Measurements from ENCODE around the gene PAXX. TPM values are rescaled to one million over a fixed set of nuclear protein-coding genes. Genes with fewer than 3 reads are reported as not detected.
"Not testable (repeated sequence)": the region's sequence is repeated elsewhere in the genome, so short reads cannot be mapped to it uniquely, and the experiment has no call there.

The PAXX gene
- total RNA-seq, 2 experiments from 2014 or later = 75.9 to 76.8 TPM

DNA sequence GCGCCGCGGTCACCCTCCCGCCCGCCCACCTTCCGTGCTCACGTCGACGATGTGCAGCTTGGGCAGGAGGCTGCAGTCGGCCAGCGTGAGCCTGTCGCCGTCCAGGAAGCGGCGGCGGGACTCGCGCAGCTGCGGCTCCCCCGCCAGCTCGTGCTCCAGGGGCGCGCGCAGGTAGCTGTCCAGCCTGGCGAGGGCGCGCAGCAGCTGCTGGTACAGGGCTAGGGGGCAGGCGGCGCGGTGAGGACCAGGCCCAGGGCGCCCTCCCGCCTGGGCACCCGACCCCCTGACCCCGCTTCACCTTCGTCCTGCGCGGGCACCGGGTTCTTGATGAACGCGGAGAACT, 2.6 kb downstream of the PAXX start:
- DNase-seq = no peak
- H3K4me1 Mint-ChIP-seq (ENCODE audit: low read depth) = peaks cover 21% of the 10 kb centered on the region
- H3K27me3 Mint-ChIP-seq (ENCODE audit: low read depth) = peaks cover 13% of the 10 kb centered on the region
- H3K36me3 Mint-ChIP-seq (ENCODE audit: low read depth) = peaks cover 9% of the 10 kb centered on the region
- no peak overlapping the region for H3K4me3 Mint-ChIP-seq
- CTCF ChIA-PET = no interaction called here
- H3K9me3 Mint-ChIP-seq = no peaks in the 10 kb centered on the region
- intact Hi-C loops (cut with micrococcal nuclease) = loop anchor here (5.0 kb wide), 1 partner anchor 93 kb away; no protein-coding TSS in a partner anchor
- H3K27ac Mint-ChIP-seq = no peak overlapping the region

DNA sequence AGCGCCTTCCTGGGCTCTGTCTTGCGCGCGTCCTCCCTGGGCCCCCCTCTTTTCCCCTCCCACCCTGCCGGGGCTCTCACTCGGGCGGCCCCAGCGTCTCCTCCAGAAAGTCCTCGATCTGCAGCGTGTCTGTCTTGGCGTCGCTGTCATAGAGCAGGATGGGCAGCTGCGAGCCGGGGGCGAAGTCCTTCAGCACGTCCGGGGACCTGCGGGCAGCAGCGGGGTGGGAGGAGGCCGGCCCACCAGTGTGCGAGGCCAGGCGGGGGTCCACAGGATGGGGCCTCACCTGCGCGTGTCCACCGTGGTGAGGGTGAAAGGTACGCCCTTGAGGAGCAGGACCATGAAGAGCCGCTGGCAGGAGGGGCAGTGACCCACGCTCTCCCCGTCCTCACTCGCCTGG, 3.1 kb downstream of the PAXX start:
- no peaks in the 10 kb centered on the region for H3K9me3 Mint-ChIP-seq
- CTCF ChIA-PET = interaction anchor here (0.5 to 1.6 kb wide), 4 partner anchors 34 to 294 kb away, joined by 3 to 15 read pairs (median 4); no protein-coding TSS in a partner anchor
- peaks cover 13% of the 10 kb centered on the region for H3K27me3 Mint-ChIP-seq (ENCODE audit: low read depth)
- DNase-seq = no peak
- H3K4me3 Mint-ChIP-seq = no peak overlapping the region
- peaks cover 9% of the 10 kb centered on the region for H3K36me3 Mint-ChIP-seq (ENCODE audit: low read depth)
- H3K27ac Mint-ChIP-seq = no peak overlapping the region
- peaks cover 25% of the 10 kb centered on the region for H3K4me1 Mint-ChIP-seq (ENCODE audit: low read depth)
- intact Hi-C loops (cut with micrococcal nuclease) = no loop called here

DNA sequence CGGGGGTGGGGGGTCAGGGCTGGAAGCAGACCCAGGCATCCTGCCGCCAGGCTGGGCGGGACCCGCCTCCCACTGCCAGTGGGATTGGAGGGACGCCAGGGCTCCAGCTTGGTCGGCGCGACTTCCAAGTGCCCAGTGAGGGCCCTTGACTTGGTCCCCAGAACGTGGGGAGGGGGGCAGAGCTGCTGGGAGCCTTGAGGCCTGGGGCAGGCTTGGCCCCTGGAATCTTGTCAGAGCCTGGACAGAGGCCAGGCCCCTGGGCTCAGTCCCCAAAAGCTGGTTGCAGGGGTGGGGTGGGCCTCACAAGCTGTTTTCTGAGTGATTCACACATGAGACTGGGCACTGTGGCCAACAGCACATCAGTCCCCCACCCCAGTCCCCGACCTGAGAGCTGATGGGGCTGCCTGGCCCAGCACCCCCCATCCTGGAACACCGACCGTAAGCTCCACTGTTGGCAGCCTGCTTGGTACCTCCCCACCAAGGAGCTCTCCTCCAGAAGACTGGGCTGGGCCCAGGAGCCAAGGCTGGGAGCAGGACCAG, 3.6 kb downstream of the PAXX start:
- CTCF ChIA-PET = interaction anchor here (0.5 to 1.6 kb wide), 4 partner anchors 34 to 295 kb away, joined by 3 to 15 read pairs (median 4); no protein-coding TSS in a partner anchor
- Mint-ChIP-seq H3K4me1 (ENCODE audit: low read depth) (peaks cover 25% of the 10 kb centered on the region), H3K36me3 (ENCODE audit: low read depth) (peaks cover 9% of the 10 kb centered on the region), H3K27ac (no peak overlapping the region), H3K27me3 (ENCODE audit: low read depth) (peaks cover 13% of the 10 kb centered on the region), H3K4me3 (no peak overlapping the region), H3K9me3 (no peaks in the 10 kb centered on the region)
- intact Hi-C loops (cut with micrococcal nuclease) = no loop called here
- DNase-seq = no peak

DNA sequence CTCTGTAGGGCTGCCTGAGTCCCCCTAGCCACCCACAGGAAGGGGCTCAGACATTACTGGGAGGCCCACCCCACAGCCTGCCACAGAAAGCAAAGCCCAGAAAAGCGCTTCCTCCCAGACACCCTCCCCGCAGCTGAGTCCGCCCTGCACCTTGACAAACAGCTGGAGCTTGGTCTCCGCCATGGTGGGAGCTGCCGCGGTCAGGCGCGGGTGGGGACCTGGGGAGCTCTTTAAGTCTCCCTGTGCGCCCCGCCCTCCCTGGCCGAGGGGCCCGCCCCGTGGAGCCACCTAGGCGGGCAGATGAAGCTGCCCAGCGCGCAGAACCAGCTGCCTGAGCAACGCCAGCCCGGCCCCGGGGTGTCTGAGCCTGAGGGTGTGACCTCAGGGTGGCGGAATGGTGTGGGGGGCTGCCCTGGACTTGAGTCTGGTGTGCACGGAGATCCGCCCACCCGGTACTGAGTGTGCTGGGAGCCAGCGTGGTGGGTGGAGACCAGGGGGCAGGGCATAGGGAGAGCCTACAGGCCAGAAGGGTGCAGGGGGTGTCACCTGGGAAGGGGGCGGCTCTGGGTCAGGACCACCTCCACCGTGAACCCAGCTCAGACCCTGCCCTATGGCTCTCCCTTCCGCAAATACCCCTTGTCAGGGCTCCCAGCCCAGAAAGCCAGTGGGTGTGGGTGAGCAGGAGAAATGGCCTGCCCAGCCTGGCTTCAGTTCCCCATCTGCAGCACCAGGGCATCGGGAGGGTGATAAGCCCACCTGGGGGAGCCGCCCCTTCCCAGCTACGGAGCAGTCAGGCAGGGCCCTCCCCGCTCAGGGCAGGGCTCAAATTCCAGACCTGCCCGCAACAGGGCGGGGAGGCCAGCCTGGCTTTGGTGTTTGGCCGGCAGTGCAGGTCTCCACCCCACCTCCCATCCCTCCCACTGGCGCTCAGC, 4.4 kb downstream of the PAXX start, which contains the start of gene CLIC3:
Gene CLIC3 (minus strand): TSS at position 208 of the 932 bp plus-strand sequence. CDS start 25 bp downstream, at position 183.
- Mint-ChIP-seq H3K27ac (no peak within 1 kb of the TSS), H3K4me3 (no peak within 1 kb of the TSS), H3K27me3 (ENCODE audit: low read depth) (peaks cover 13% of the 10 kb centered on the region), H3K4me1 (ENCODE audit: low read depth) (peaks cover 21% of the 10 kb centered on the region), H3K36me3 (ENCODE audit: low read depth) (peaks cover 9% of the 10 kb centered on the region), H3K9me3 (no peaks in the 10 kb centered on the region)
- DNase-seq = no peak
- CTCF ChIA-PET = interaction anchor here (0.8 to 1.6 kb wide), 2 partner anchors 33 to 50 kb away, joined by 5 to 15 read pairs; no protein-coding TSS in a partner anchor
- intact Hi-C loops (cut with micrococcal nuclease) = no loop called here

DNA sequence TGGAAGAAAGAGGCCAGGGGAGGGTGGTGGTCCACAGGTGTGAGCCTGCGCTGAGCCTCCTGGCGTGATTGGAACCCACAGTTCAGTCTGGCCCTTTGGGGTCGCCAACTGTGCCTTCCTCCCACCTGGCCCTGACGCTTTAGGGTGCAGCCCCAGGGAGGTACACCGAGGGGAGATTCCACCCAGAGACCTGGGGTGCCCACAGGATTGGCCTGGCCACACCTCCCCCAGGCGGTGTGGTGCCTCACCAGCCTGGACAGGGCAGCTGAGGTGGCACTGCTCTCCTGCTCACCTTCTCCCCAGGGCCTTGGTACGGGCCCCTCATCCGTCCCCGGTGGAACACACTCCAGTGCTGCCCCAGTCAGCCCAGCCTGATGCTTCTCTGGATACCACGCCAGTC, 5.1 kb downstream of the PAXX start:
- no peak for DNase-seq
- Mint-ChIP-seq H3K9me3 (no peaks in the 10 kb centered on the region), H3K4me3 (no peak overlapping the region), H3K4me1 (ENCODE audit: low read depth) (peaks cover 20% of the 10 kb centered on the region), H3K27ac (no peak overlapping the region), H3K27me3 (ENCODE audit: low read depth) (peaks cover 13% of the 10 kb centered on the region), H3K36me3 (ENCODE audit: low read depth) (peaks cover 9% of the 10 kb centered on the region)
- CTCF ChIA-PET = interaction anchor here (1.0 kb wide), 1 partner anchor 8 kb away, joined by 3 read pairs; no protein-coding TSS in a partner anchor
- intact Hi-C loops (cut with micrococcal nuclease) = no loop called here

DNA sequence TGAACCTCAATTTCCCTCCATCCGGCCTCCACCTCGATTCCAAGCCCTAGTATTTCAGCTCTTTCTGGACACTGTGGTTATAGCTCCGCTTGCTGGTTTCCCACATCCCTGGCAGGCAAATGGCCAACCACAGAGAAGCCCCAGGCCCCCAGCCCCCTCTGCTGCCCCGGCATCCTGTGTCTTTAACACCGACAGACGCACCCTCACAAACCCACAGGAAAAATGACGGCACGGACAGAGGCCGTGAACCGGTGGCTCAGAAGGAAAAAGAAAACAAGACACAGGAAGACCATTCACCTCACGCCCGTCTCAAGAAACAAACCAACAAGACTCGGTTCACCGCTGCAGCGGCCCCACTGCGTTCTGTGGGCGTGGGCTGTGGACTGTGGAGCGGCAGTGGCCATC, 5.6 kb downstream of the PAXX start:
- Mint-ChIP-seq H3K36me3 (ENCODE audit: low read depth) (peaks cover 9% of the 10 kb centered on the region), H3K4me3 (no peak overlapping the region), H3K4me1 (ENCODE audit: low read depth) (peaks cover 20% of the 10 kb centered on the region), H3K27ac (no peak overlapping the region), H3K27me3 (ENCODE audit: low read depth) (peaks cover 13% of the 10 kb centered on the region), H3K9me3 (no peaks in the 10 kb centered on the region)
- peak; percentile 42 for DNase-seq
- CTCF ChIA-PET = interaction anchor here (1.0 kb wide), 1 partner anchor 8 kb away, joined by 3 read pairs; no protein-coding TSS in a partner anchor
- intact Hi-C loops (cut with micrococcal nuclease) = no loop called here

DNA sequence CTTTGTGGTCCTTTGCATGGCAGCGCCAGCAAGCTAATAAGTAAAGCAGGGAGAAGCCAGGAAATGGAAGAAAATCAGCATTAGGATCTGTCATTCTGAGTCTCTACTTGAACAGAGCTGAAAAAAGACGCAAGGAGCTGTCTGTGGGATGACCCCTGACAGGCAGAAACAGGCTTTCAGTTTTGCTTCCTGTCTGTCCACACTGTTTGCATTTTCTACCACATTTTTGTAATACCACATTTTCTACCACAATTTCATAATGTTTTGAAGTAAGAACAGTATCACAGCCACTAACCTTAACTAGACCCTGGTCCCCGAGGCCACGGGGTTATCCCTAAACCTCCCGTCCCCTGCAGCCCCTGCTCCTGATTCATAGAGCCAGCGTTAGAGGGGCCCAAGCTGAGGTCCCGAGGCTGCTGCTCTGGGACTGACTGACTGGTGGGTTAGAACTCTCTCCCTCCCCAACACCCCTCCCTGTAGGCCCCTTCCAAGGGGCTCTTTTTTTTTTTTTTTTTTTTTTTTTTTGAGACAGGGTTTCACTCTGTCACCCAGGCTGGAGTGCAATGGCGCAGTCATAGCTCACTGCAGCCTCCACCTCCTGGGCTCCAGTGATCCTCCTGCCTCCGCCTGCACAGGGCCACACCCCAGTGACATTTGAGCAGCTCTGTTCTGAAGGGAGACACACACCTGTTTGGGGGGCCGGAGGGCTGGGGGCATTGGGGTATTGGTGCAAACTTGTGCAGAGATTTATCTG, 8.1 kb downstream of the PAXX start:
- peaks cover 13% of the 10 kb centered on the region for H3K27me3 Mint-ChIP-seq (ENCODE audit: low read depth)
- no peaks in the 10 kb centered on the region for H3K36me3 Mint-ChIP-seq (ENCODE audit: low read depth)
- H3K27ac Mint-ChIP-seq = no peak overlapping the region

DNA sequence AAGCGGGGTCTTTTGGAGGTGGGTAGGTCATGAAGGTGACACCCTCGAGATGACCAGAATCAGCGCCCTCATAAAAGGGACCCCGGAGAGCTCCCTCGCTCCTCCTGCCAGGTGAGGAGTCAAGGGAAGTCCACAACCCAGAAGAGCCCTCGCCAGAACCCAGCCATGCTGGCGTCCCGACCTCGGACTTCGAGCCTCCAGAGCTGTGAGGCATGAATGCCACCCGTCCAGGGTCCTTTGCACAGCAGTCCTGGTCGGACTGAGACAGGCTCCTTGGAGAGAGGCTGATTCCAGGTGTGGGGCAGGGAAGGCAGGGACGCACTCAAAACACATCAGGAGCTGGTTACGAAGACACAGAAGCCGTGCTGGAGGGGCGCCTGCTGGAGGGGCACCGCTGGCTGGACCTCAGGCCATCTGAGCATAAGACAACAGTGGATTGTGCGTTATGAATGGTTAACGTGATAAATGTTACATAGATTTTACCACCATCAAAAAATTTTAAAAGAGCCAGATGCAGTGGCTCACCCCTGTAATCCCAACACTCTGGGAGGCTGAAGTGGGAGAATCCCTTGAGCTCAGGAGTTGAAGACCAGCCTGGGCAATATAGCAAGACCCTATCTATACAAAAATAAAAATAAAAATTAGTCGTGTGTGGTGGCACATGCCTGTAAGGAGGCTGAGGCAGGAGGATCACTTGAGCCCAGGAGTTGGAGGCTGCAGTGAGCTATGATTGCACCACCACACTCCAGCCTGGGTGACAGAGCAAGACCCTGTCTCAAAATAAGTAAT, 9.8 kb downstream of the PAXX start:
- DNase-seq = no peak
- intact Hi-C loops (cut with micrococcal nuclease) = no loop called here
- Mint-ChIP-seq H3K27ac (no peak overlapping the region), H3K4me3 (no peak overlapping the region), H3K4me1 (ENCODE audit: low read depth) (peaks cover 10% of the 10 kb centered on the region), H3K36me3 (ENCODE audit: low read depth) (no peaks in the 10 kb centered on the region), H3K9me3 (no peaks in the 10 kb centered on the region), H3K27me3 (ENCODE audit: low read depth) (peaks cover 13% of the 10 kb centered on the region)
- CTCF ChIA-PET = interaction anchor here (0.6 to 0.9 kb wide), 2 partner anchors 33 to 515 kb away, joined by 3 read pairs; no protein-coding TSS in a partner anchor

More for the DNA sequence above, 8.1 kb downstream of the PAXX start:
- H3K4me3 Mint-ChIP-seq = no peak overlapping the region
- no peak for DNase-seq
- H3K4me1 Mint-ChIP-seq (ENCODE audit: low read depth) = peaks cover 13% of the 10 kb centered on the region
- H3K9me3 Mint-ChIP-seq = no peaks in the 10 kb centered on the region
- intact Hi-C loops (cut with micrococcal nuclease) = no loop called here
- CTCF ChIA-PET = interaction anchor here (0.7 to 1.7 kb wide), 2 partner anchors 35 to 527 kb away, joined by 5 to 6 read pairs; no protein-coding TSS in a partner anchor

DNA sequence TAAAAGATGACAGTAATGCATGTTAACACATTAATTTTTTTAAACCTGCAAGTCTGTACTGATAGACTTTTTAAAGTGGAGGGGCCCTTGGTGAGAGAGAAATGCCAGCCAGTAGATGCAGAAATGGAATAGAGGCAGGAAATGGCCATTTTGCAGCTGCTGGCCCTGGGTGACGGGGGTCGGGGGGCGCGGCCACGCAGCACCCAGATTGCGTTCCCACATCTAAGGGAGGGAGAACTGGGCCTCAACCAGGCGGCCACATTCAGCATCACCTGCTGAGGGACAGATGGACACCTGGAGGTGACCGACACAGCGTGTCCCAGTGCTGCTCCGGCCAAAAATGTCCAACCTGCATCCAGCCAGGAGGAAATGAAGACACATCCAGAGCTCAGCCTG, 10.4 kb downstream of the PAXX start:
- Mint-ChIP-seq H3K9me3 (no peaks in the 10 kb centered on the region), H3K27me3 (ENCODE audit: low read depth) (peaks cover 10% of the 10 kb centered on the region), H3K27ac (no peak overlapping the region), H3K36me3 (ENCODE audit: low read depth) (no peaks in the 10 kb centered on the region), H3K4me1 (ENCODE audit: low read depth) (peaks cover 8% of the 10 kb centered on the region), H3K4me3 (no peak overlapping the region)
- CTCF ChIA-PET = interaction anchor here (0.9 to 1.0 kb wide), 2 partner anchors 10 to 32 kb away, joined by 3 read pairs; no protein-coding TSS in a partner anchor
- intact Hi-C loops (cut with micrococcal nuclease) = no loop called here
- no peak for DNase-seq

DNA sequence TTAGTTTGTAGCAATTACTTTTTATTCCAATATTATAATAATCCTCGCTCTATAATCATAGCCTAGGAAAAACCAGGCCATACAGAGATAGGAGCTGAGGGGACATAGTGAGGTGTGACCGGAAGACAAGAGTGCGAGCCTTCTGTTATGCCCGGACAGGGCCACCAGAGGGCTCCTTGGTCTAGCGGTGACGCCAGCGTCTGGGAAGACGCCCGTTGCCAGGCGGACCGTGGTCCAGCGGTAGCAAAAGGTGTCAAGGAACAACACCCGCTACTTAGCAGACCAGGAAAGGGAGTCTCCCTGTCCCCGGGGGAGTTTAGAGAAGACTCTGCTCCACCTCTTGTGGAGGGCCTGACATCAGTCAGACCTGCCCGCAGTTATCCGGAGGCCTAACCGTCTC, 12.1 kb downstream of the PAXX start:
- DNase-seq; H3K36me3 Mint-ChIP-seq (ENCODE audit: low read depth); H3K27ac Mint-ChIP-seq; H3K27me3 Mint-ChIP-seq (ENCODE audit: low read depth); H3K9me3 Mint-ChIP-seq; H3K4me3 Mint-ChIP-seq; H3K4me1 Mint-ChIP-seq (ENCODE audit: low read depth): not testable (repeated sequence)
- CTCF ChIA-PET = interaction anchor here (1.1 kb wide), 1 partner anchor 31 kb away, joined by 5 read pairs; no protein-coding TSS in a partner anchor
- intact Hi-C loops (cut with micrococcal nuclease) = loop anchor here (2.0 kb wide), 1 partner anchor 31 kb away; no protein-coding TSS in a partner anchor

Measured in activated naive CD4-positive, alpha-beta T cell treated with anti-CD3 and anti-CD28 coated beads for 36 hours (primary cell).